Measurements from ENCODE around the gene ADAD2.

The ADAD2 gene

DNA sequence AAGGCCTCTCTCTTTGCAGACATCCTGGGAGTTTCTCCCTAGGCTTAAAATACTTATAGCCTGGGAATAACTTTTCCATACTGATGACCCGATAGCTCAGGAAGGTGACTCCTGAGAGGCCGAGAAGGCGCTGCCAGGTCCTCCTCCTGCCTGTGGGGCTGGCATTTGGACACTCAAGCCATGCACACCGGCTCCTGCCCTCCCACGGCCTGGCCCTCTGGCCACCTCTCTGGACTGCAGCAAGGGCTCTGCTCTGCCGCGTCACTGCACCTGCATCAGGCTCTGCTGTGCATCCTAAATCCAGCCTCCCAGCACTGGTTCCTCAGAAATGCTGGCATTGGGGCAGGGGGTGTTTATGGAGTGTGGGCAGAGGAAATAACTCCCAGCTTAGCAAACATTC lies 34.6 kb downstream of the ADAD2 start:
- H3K9me3 ChIP-seq (ENCODE audit: control insufficient read depth in 2 of 2, low read length in 2 of 2), result no peaks in the 10 kb centered on the region
- peaks cover 9% of the 10 kb centered on the region for H3K4me1 ChIP-seq (ENCODE audit: control insufficient read depth, insufficient read depth, low read length)
- H3K4me3 ChIP-seq (ENCODE audit: low read length in 2 of 2), result no peak overlapping the region
- no peaks in the 10 kb centered on the region for H3K36me3 ChIP-seq (ENCODE audit: control insufficient read depth in 2 of 2, insufficient read depth in 2 of 2, low read length in 2 of 2)
- peaks cover 0 to 7% of the 10 kb centered on the region in 2 donors for H3K27me3 ChIP-seq (ENCODE audit: control insufficient read depth in 1 of 2, insufficient read depth in 2 of 2, low read length in 2 of 2)
- H3K27ac ChIP-seq (ENCODE audit: low read length), result no peak overlapping the region
- H3K9ac ChIP-seq (ENCODE audit: low read length in 2 of 2), result no peak overlapping the region

DNA sequence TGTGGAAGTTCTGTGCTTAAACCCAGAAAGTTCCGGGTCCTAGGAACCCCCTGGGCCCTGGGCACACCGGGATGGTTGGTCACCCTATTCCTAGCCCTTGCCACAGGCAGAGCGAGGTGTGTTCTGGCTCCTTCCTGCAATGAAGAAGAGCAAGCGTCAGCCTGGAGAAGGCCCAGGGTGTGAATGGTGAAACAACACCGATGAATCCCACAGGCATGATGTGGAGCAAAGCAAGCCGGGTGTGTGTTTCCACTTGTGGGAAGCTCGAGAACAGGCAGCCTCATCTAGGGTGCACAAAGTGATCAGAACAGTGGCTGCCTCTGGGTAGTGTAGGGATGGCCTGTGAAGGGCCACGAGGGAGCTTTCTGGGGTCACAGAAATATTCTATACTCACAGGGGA lies 35.1 kb downstream of the ADAD2 start:
- Histone ChIP-seq H3K9ac (ENCODE audit: low read length in 2 of 2) (no peak overlapping the region), H3K4me1 (ENCODE audit: control insufficient read depth, insufficient read depth, low read length) (peaks cover 9% of the 10 kb centered on the region), H3K27me3 (ENCODE audit: control insufficient read depth in 1 of 2, insufficient read depth in 2 of 2, low read length in 2 of 2) (peaks cover 0 to 7% of the 10 kb centered on the region in 2 donors), H3K27ac (ENCODE audit: low read length) (no peak overlapping the region), H3K4me3 (ENCODE audit: low read length in 2 of 2) (no peak overlapping the region), H3K9me3 (ENCODE audit: control insufficient read depth in 2 of 2, low read length in 2 of 2) (no peaks in the 10 kb centered on the region), H3K36me3 (ENCODE audit: control insufficient read depth in 2 of 2, insufficient read depth in 2 of 2, low read length in 2 of 2) (no peaks in the 10 kb centered on the region)

DNA sequence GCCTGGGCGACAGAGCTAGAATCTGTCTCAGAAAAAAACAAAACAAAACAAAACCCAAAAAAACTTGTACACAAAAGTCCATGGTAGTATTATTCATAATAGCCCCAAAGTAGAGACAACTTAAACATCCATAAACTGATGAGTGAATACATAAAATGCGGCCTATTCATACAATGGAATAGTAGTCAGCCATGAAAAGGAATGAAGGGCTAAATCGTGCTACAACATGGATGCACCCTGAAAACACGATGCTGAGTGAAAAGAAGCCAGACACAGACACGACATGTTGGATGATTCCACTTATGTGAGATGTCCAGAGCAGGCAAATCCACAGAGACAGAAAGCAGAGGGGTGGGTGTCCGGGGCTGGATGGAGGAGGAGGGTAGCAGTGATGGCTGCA lies 36.6 kb downstream of the ADAD2 start:
- peaks cover 0 to 7% of the 10 kb centered on the region in 2 donors for H3K27me3 ChIP-seq (ENCODE audit: control insufficient read depth in 1 of 2, insufficient read depth in 2 of 2, low read length in 2 of 2)
- no peak overlapping the region for H3K27ac ChIP-seq (ENCODE audit: low read length)
- H3K9ac ChIP-seq (ENCODE audit: low read length in 2 of 2), result no peak overlapping the region
- H3K4me1 ChIP-seq (ENCODE audit: control insufficient read depth, insufficient read depth, low read length), result peaks cover 9% of the 10 kb centered on the region
- no peaks in the 10 kb centered on the region for H3K9me3 ChIP-seq (ENCODE audit: control insufficient read depth in 2 of 2, low read length in 2 of 2)
- no peak overlapping the region for H3K4me3 ChIP-seq (ENCODE audit: low read length in 2 of 2)
- H3K36me3 ChIP-seq (ENCODE audit: control insufficient read depth in 2 of 2, insufficient read depth in 2 of 2, low read length in 2 of 2), result no peaks in the 10 kb centered on the region

DNA sequence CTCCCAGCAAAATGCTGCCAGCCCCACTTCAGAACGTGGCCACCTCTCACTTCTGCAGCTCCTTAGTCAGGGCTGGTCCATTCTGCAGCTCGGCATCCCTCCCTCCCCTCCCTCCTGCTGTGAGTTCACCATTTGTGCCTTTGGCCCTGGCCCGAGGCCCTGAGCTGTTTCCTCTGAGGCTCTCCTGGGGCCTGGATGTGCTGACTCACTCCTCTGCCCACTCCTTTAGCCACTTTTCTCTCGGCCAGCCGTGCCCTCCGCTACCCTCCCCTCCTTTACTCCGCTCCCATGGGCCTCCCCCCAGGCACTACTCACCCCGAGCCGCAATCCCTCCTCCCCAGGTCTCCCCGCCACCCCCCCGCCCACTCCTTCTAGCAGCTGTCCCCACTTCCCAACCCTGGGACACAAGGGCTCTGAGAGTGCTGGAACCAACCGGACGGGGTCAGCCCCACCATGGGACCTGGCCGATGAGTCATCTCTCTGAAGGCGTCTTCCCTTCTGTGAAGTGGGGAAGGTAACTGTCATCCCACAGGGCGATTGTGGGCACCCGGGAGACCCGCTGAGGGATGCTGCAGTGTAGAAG lies 37.4 kb downstream of the ADAD2 start:
- peaks cover 9% of the 10 kb centered on the region for H3K4me1 ChIP-seq (ENCODE audit: control insufficient read depth, insufficient read depth, low read length)
- no peaks in the 10 kb centered on the region for H3K36me3 ChIP-seq (ENCODE audit: control insufficient read depth in 2 of 2, insufficient read depth in 2 of 2, low read length in 2 of 2)
- no peak overlapping the region for H3K27ac ChIP-seq (ENCODE audit: low read length)
- no peak overlapping the region for H3K4me3 ChIP-seq (ENCODE audit: low read length in 2 of 2)
- no peak overlapping the region for H3K9ac ChIP-seq (ENCODE audit: low read length in 2 of 2)
- H3K9me3 ChIP-seq (ENCODE audit: control insufficient read depth in 2 of 2, low read length in 2 of 2), result no peaks in the 10 kb centered on the region
- peaks cover 0 to 7% of the 10 kb centered on the region in 2 donors for H3K27me3 ChIP-seq (ENCODE audit: control insufficient read depth in 1 of 2, insufficient read depth in 2 of 2, low read length in 2 of 2)

DNA sequence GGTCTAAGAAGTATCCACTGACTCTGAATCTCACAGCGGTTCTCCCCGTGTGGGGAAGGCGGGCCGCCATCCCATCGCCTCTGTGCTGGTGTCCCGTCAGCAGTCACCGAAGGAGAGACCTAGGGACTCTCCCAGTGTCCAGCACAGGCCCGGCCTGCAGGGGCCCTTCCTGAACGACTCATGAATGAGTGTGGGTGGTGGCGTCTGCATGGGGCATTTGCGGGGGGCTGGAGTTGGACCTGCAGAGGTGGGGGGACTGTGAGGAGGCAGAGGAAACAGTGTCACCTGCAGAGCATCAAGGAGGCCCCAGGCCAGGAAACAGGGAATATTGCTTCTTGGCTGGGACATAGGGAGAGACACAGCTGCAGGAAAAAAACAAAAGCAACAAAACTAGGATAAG lies 38.5 kb downstream of the ADAD2 start:
- peaks cover 9% of the 10 kb centered on the region for H3K4me1 ChIP-seq (ENCODE audit: control insufficient read depth, insufficient read depth, low read length)
- H3K36me3 ChIP-seq (ENCODE audit: control insufficient read depth in 2 of 2, insufficient read depth in 2 of 2, low read length in 2 of 2), result no peaks in the 10 kb centered on the region
- H3K4me3 ChIP-seq (ENCODE audit: low read length in 2 of 2), result no peak overlapping the region
- H3K9ac ChIP-seq (ENCODE audit: low read length in 2 of 2), result no peak overlapping the region
- no peaks in the 10 kb centered on the region for H3K9me3 ChIP-seq (ENCODE audit: control insufficient read depth in 2 of 2, low read length in 2 of 2)
- H3K27ac ChIP-seq (ENCODE audit: low read length), result no peak overlapping the region
- H3K27me3 ChIP-seq (ENCODE audit: control insufficient read depth in 1 of 2, insufficient read depth in 2 of 2, low read length in 2 of 2), result peaks cover 0 to 7% of the 10 kb centered on the region in 2 donors

DNA sequence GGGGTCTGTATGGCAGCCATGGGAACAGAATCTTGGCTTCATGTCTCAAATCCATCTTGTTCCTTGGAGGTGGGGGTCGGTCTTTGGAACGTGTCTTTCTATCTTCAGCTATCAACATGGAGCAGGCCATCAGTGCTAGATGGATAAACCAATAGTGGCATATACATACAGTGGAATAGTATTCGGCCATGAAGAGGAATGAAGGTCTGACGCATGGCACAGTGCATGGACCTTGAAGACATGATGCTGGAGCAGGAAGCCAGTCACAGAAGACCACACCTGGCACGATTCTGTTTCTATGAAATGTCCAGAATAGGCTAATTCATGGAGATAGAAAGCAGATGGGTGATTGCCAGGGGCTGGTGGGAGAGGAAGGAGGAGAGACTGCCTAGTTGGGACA lies 41.1 kb downstream of the ADAD2 start:
- no peak overlapping the region for H3K9ac ChIP-seq (ENCODE audit: low read length in 2 of 2)
- no peaks in the 10 kb centered on the region for H3K36me3 ChIP-seq (ENCODE audit: control insufficient read depth in 2 of 2, insufficient read depth in 2 of 2, low read length in 2 of 2)
- H3K4me3 ChIP-seq (ENCODE audit: low read length in 2 of 2), result no peak overlapping the region
- H3K4me1 ChIP-seq (ENCODE audit: control insufficient read depth, insufficient read depth, low read length), result peaks cover 9% of the 10 kb centered on the region
- H3K27me3 ChIP-seq (ENCODE audit: control insufficient read depth in 1 of 2, insufficient read depth in 2 of 2, low read length in 2 of 2), result no peaks in the 10 kb centered on the region
- no peak overlapping the region for H3K27ac ChIP-seq (ENCODE audit: low read length)
- no peaks in the 10 kb centered on the region for H3K9me3 ChIP-seq (ENCODE audit: control insufficient read depth in 2 of 2, low read length in 2 of 2)

DNA sequence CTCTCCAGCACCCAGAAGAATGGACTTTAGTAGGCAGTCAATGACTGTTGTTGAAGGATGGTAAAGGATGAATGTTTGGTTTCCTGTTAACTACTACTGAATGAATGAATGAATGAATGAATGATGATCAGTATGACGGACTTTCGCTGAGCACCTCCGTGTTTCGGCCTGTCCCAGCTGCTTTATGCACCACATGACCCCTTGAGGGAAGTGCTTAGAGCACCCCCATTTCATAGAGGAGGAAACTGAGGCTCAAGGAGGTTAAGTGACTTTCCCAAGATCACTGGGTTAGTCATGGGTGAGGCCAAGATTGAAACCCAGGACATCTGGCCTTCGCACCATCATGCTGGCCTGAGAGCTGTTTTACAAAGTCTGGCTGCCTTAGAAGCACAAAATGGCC lies 42.0 kb downstream of the ADAD2 start:
- Histone ChIP-seq H3K27me3 (ENCODE audit: control insufficient read depth in 1 of 2, insufficient read depth in 2 of 2, low read length in 2 of 2) (peaks cover 0 to 3% of the 10 kb centered on the region in 2 donors), H3K4me3 (ENCODE audit: low read length in 2 of 2) (no peak overlapping the region), H3K9me3 (ENCODE audit: control insufficient read depth in 2 of 2, low read length in 2 of 2) (no peaks in the 10 kb centered on the region), H3K36me3 (ENCODE audit: control insufficient read depth in 2 of 2, insufficient read depth in 2 of 2, low read length in 2 of 2) (no peaks in the 10 kb centered on the region), H3K4me1 (ENCODE audit: control insufficient read depth, insufficient read depth, low read length) (peaks cover 5% of the 10 kb centered on the region), H3K27ac (ENCODE audit: low read length) (no peak overlapping the region), H3K9ac (ENCODE audit: low read length in 2 of 2) (no peak overlapping the region)

DNA sequence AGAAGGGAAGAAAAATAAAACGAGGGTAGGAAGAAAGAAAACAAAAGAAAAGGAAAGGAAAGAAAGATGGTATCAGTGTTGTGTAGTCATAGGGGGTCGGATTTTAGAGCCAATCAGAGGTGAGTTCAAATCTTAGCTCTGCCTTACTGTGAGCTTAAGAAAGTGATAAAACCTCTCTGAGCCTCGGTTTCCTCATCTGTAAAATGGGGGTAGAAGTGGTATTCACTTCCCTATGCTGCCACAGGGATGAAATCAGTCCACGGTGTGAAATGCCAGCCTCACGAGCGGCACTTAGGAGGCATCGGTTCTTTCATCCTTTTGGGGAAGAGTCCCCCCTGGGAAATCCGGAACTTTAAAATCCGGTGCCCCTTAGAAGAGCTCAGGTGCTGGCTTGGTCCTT lies 42.8 kb downstream of the ADAD2 start:
- Histone ChIP-seq H3K36me3 (ENCODE audit: control insufficient read depth in 2 of 2, insufficient read depth in 2 of 2, low read length in 2 of 2) (no peaks in the 10 kb centered on the region), H3K9ac (ENCODE audit: low read length in 2 of 2) (no peak overlapping the region), H3K4me1 (ENCODE audit: control insufficient read depth, insufficient read depth, low read length) (no peaks in the 10 kb centered on the region), H3K27me3 (ENCODE audit: control insufficient read depth in 1 of 2, insufficient read depth in 2 of 2, low read length in 2 of 2) (peaks cover 2 to 6% of the 10 kb centered on the region in 2 donors), H3K4me3 (ENCODE audit: low read length in 2 of 2) (no peak overlapping the region), H3K27ac (ENCODE audit: low read length) (no peak overlapping the region), H3K9me3 (ENCODE audit: control insufficient read depth in 2 of 2, low read length in 2 of 2) (no peaks in the 10 kb centered on the region)

DNA sequence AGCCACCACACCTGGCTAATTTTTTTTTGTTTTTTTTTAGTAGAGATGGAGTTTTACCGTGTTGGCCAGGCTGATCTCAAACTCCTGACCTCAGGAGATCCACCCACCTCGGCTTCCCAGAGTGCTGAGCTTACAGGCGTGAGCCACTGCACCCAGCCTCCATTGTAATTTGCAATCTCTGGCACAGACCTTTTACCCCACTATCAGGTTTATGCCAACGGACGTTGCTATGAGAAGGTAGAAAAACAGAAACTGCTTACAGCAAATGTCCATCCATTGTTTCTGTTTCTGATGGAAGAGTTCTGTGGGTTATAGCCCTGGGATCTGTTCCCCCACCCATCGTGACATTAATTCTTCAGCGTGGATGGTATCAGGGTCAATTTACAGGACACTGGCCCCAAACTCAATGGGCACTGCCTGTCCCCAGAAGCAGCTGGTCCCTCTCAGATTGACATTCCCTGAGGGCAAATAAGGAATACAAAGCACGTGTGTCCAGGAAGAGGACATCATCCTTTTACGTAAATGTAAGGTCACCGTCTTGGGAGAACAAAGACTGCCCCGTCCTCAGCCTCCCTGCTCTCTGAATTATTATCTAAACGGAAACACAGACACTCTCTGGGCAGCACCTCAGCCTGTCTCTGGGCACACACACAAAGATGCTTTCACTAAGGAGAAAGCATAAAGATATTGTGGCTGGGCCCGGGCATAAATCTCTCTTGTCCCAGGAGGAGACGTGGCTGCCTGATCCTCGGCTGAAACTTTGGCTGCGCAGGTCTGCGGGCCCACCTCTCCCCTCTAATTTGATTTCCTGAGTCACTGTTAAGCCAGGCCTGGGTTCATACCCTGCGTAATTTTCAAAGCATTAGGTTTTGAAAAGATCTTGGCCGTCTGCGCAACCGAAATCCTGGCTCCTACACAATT lies 43.6 kb downstream of the ADAD2 start:
- H3K27ac ChIP-seq (ENCODE audit: low read length), result no peak overlapping the region
- H3K9me3 ChIP-seq (ENCODE audit: control insufficient read depth in 2 of 2, low read length in 2 of 2), result no peaks in the 10 kb centered on the region
- H3K4me3 ChIP-seq (ENCODE audit: low read length in 2 of 2), result no peak overlapping the region
- H3K9ac ChIP-seq (ENCODE audit: low read length in 2 of 2), result no peak overlapping the region
- H3K36me3 ChIP-seq (ENCODE audit: control insufficient read depth in 2 of 2, insufficient read depth in 2 of 2, low read length in 2 of 2), result no peaks in the 10 kb centered on the region
- H3K4me1 ChIP-seq (ENCODE audit: control insufficient read depth, insufficient read depth, low read length), result no peaks in the 10 kb centered on the region
- H3K27me3 ChIP-seq (ENCODE audit: control insufficient read depth in 1 of 2, insufficient read depth in 2 of 2, low read length in 2 of 2), result peaks cover 2 to 6% of the 10 kb centered on the region in 2 donors

DNA sequence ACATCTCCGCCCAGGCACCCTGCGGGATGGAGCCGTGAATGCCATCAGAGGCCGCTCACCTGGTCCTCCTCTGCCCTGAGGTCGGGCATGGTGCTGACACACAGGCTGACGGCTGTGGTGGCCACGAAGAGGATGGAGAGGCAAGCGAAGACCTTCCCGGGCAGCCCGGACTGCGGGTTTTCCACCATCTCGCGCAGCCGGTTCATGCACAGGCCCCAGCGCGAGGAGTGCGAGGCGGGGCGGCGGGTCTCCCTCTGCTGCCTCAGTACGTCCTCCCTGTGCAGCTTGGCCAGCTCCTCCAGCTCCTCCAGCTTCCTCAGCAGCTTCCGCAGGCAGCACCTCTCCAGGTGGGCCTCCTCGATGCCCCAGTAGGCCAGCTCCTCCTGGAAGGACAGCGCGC lies 45.7 kb downstream of the ADAD2 start:
- Histone ChIP-seq H3K9ac (ENCODE audit: low read length in 2 of 2) (no peak overlapping the region), H3K9me3 (ENCODE audit: control insufficient read depth in 2 of 2, low read length in 2 of 2) (no peaks in the 10 kb centered on the region)

More for the DNA sequence above, 45.7 kb downstream of the ADAD2 start:
- peaks cover 8 to 10% of the 10 kb centered on the region in 2 donors for H3K27me3 ChIP-seq (ENCODE audit: control insufficient read depth in 1 of 2, insufficient read depth in 2 of 2, low read length in 2 of 2)
- H3K4me1 ChIP-seq (ENCODE audit: control insufficient read depth, insufficient read depth, low read length), result no peaks in the 10 kb centered on the region
- H3K4me3 ChIP-seq (ENCODE audit: low read length in 2 of 2), result no peak overlapping the region
- H3K36me3 ChIP-seq (ENCODE audit: control insufficient read depth in 2 of 2, insufficient read depth in 2 of 2, low read length in 2 of 2), result no peaks in the 10 kb centered on the region
- no peak overlapping the region for H3K27ac ChIP-seq (ENCODE audit: low read length)

Data from stomach smooth muscle (tissue), 2 donors.